SHP77 (cell line): ENCODE measurements around the gene ISCU.
"Not testable (repeated sequence)": the region's sequence is repeated elsewhere in the genome, so short reads cannot be mapped to it uniquely, and the experiment has no call there.

Experiments used
- DNase-seq, 2 experiments: peaks; one replicate each; lab custom pipeline; 2025; lab: John Stamatoyannopoulos, UW

The ISCU gene

GRCh38 chr12:108543652-108544051, 18.7 kb upstream of the ISCU start:
- no peak for DNase-seq

DNA sequence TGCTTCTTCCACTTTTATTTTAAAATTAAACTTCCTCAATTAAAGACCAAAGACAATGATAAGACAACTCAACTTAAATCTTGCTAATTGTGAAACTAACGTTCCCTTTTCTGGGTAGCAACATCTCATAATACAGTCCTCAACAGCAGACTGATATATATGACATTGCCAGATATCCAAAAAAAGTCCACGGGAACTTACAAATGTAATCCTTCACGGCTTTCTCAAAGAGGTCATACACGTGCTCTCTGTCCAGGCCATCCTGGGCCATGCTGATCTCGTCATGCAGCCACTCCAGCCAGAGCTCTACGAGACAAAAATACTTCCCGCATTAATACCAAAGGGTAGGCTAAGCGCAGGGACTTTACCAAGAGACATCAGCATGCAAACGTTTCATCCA, 14.7 kb upstream of the ISCU start:
- DNase-seq: no peak

- DNase-seq: no peak
These were observed 13.4 kb upstream of the ISCU start for GRCh38 chr12:108548954-108549521.

DNA sequence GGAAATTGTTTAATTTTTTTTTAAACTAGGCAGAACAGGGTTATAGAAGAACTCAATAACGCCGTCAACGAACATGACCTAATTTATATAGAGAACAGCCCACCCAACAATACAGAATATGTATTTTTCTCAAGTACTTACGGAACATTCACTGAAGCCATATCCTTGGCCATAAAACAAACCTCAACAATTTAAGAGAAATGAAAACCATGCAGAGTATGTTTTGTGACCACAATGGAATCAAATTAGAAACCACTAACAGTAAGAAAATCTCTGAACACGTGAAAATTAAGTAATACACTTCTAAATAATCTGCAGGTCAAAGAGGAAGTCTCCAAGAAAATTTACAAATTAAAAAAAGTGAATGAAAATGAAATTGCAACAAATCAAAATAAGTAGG, 10.9 kb upstream of the ISCU start:
- DNase-seq: no peak

DNA sequence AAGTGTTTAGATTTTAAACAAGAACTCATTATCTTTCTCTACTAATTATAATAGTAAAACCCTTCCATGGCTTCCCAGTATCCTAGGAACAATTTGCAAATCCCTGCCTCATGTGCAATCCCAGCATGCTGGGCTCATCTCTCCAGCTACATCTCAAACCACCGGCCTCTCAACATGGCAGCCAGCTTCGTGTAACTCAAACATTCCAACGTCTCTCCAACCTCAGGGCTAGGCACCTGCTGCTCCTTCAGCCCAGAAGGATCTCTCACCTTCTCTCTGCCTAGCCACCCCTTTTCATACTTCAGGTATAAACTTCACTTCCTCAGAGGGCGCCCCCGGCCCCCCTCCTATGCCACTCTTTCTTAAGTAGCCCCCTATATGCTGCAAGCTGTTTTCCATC, 8.6 kb upstream of the ISCU start:
- no peak for DNase-seq

DNA sequence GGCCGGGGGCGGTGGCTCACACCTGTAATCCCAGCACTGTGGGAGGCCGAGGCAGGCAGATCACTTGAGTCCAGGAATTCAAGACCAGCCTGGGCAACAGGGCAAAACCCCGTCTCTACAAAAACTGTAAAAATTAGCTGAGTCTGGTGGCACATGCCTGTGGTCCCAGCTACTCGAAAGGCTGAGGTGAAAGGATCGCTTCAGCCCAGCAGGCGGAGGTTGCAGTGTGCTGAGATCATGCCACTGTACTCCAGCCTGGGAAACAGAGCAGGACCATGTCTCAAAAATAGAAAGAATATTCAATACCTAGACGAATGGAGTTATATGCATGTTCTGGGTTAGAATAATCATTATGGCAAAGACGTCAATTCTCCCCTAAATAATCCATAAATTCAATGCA, 7.0 kb upstream of the ISCU start:
- DNase-seq: not testable (repeated sequence)

DNA sequence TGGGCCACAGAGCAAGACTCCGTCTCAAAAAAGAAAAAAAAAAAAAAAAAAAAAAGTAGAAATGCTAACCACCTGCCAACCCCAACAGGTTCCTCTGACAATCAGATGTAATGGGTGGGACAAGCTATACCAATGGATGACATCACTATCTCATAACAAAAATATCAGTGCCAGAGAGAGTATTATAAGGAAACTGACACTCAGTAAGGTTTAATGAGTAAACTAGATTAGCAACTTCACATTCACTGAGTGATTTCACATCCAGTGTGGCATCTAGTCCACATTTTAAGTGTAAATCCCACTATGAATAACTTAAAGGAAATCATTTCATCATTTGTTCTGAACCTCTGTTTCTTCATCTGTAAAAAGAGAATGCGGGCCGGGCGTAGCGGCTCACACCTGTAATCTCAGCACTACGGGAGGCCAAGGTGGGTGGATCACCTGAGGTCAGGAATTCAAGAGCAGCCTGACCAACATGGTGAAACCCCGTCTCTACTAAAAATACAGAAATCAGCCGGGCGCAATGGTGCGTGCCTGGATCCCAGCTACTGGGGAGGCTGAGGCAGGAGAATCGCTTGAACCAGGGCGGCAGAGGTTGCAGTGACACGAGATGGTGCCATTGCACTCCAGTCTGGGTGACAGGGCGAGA, 3.3 kb upstream of the ISCU start:
- DNase-seq: no peak

- DNase-seq: no peak
These were observed 2.6 kb upstream of the ISCU start for GRCh38 chr12:108559748-108560147.

DNA sequence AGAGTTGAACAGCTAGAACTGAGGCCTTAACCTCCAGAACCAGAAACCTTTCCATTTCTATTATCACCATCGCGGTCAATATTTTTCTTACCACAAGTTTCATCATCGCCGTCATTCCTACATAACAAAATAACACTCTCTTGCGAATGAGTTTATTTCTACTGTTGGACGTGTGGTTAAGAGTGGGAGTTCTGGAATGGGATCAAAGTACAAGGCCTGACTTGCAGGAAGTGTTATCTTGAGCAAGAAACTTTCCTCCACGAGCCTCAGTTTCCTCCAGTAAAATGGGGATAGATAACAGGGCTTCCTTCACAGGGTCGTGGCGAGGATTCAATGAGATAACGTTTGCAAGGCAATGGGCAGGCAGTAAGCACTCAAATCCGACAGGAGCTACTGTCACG, 2.1 kb upstream of the ISCU start:
- no peak for DNase-seq

DNA sequence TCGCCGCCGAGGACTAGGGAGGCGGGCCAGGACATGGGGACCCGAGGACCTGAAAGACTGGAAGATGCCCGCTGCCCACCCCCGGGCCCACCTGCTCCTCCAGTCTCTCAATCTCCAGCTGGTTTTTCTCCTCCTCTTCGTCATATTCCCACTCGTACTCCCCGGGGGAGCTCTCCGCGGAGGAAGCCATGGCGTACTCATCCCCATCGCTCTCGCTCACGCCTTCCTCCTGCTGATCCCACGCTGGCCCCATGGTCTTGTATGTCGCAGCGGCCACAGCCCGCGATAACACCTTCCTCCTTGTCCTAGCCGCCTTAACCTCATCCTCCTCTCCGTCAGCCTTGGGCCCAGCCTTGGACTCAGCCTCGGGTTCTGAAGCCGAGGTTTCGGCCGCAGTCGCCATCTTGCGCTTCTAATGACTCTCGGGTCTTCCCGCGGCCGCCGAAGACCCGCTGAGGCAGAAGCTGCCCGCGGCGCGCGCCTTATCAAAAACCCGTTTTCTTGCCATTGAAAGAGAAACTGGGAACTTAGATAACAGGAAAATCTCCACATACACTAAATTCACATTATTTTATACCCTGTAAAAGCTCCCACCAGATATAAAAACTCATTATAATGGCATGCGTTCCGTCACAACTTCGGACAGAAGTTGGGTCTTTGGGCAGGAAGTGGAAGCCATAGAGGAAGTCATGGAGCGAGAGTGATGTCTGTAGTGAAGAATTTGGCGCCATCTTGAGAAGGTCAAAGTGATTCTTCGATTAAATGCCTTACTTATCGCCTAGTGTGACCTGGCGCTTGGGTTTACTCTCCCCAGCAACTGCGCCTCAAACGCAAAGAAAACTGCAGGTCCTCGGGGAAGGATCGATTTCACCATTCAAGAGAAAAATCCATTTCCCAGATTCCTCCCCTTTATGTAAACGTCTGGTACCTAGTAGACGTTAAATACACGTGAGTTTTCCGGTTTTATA, 1.4 kb upstream of the ISCU start, which contains the start of gene SART3:
TSS of gene SART3 (minus strand) at position 422 of the 968 bp plus-strand sequence. CDS start at position 403, 19 bp downstream.
- DNase-seq: peak; percentile 75 to 82

DNA sequence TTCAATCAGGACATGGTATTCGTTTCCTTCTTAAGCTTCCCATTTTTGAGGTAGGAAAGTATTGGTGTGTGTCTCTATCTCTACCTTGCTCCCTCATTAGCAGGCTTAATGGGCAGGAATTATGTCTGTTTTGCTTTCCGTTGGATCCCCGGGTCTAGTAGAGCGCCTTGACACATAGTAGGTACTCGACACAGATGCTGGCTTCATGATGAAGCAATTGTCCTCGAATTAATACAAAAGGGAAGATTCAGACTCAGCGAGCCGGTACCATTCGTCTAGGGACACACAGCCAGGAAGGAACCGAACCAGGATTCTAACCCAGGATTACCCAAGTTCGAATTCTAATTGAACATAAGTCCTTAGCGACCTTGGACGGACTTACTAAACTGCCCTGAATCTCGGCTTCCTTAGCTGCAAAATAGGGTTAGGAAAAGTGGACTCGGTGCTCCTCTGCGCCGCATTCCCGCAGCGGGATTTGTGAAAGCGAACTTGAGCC, 496 bp upstream of the ISCU start:
- DNase-seq: no peak

GRCh38 chr12:108563136-108563803, 874 bp downstream of the ISCU start:
- peak; percentile 69 to 76 for DNase-seq

DNA sequence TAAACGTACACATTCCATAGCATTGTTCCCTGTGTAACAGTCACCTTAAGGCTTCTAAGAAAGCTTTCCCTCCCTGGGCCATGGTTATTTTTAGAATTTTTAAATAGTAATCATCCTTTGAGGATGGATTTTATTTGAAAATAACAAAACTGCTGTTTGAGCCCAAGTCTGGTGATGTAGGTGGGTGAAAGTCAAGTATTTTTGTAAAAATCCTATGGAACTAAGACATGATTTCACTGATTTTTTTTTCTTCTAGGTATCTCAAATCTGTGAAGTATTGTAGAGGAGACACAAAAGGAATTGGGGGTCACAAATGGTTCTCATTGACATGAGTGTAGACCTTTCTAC, 1.4 kb downstream of the ISCU start:
- DNase-seq: no peak

DNA sequence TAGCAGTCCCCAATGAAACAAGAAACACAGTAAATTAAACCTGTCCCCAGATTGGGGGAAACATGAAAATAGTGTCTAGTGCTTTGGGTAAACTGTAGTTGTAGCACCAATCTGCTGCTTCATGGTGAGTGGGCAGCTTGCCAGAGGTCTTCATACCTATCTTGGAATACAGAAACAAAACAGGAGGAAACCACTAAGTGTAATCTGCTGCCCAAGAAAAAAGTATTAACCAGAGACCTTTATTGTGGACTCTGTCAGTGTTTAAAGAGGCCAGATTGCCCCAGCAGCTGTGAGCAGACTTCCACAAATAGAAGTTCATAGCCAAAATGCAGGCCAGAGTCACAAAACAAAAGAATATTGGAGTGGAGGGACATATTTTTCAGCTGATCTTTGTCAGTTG, 2.3 kb downstream of the ISCU start:
- DNase-seq: no peak

- no peak for DNase-seq
These were observed 2.8 kb downstream of the ISCU start for GRCh38 chr12:108565146-108565545.

DNA sequence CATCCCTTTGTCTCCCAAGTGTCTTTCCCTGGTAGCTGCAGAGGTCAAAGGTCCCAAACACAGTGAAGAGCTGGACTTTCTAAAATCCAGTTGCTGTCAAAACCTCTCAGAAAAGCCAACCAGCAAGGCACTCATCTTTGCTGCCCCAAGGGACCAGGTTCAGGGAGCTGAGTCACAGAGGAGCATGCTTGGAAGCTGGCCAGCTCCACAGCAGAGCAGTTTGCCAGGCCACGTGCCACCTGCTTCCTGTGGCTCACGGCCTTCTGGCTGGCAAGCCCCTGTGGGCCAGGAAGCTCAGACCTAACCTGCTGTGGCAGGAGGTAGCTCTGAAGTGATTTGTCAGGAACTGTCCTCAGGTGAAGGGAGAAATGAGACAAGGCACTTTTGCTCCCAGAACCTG, 3.6 kb downstream of the ISCU start:
- DNase-seq: peak; percentile 67 to 92

GRCh38 chr12:108566452-108566851, 4.1 kb downstream of the ISCU start:
- DNase-seq: no peak

DNA sequence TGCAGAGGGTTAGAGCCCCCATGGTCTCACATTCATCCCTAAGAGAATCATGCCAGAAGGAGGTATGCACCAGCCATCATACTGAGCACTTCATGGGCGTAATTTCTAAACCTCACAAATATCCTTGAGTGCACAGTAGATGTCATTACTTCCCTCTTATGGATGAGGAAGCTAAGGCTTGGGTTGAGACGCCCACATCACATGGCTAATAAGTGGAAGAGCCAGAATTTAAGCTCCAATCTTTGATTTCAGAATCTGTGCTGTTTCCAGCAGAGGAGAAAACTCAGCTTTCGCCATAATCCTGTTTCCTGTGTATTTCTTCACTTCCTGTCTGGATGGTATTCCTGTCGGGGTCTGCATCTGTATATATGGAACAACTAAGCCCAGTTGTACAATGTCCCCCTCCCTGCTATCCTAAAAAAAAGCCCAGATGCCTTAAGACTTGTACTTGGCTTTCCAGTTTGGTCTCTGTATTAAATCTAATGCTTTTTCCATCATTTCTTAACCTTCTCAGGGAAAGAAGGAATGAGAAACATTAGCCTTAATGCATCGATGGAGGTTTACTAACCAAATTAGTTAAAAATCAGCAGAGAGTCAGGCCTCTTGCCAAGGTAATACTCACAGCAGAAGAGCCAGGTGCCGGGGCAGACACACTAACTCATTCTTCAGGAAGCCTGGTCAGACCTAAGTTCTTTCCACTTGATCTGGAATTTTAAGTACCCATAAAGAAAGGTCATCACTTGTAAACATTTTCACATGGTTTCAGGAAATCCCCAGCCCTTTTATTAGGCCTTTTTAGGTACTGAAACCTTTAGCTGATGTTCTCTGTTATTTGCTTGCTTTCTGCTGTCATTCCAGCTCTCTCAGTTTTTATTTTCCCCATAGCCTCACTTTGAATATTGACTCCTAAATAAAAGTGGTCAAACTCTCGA, 5.3 kb downstream of the ISCU start:
- no peak for DNase-seq

GRCh38 chr12:108568338-108569154, 6.2 kb downstream of the ISCU start:
- peak in 1 of 2 experiments; percentile 7 for DNase-seq
